ENCODE results near the gene MEGF6. TPM values are rescaled to one million over a fixed set of nuclear protein-coding genes. Genes with fewer than 3 reads are reported as not detected.

The MEGF6 gene
- total and polyA plus RNA-seq, 2 donors (not counting 3 experiments of a cell fraction or from before 2014, with no cell fraction given), result 22.5 to 63.7 TPM

DNA sequence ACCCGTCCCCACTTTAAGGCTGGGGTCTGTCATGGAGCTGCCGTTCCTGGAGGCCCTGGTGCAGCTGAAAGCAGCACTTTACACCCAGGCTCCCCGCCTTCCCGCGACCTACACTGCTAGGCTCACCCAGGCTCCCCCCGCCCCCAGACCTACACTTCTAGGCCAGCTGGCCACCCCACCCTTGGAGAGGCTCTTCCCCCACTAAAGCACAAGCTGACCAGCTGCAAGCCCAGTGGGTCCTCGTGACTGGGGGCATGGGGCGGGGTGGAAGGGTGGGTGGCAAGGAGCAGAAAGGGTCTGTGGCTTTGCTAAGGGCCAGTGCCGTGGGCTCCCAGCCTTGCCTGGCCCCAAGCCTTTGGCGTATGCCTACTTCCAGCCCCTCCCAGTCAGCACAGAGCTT, 166.6 kb downstream of the MEGF6 start:
- no peak for FAIRE-seq
- no peak for TF ChIP-seq FOS (IDR thresholded peaks at IDR 0.05; ENCODE audit: borderline replicate concordance, insufficient read depth, low read length)
- TF ChIP-seq MYC (IDR thresholded peaks at IDR 0.05; ENCODE audit: low read depth, low read length), result no peak
- TF ChIP-seq, protein P1, sequence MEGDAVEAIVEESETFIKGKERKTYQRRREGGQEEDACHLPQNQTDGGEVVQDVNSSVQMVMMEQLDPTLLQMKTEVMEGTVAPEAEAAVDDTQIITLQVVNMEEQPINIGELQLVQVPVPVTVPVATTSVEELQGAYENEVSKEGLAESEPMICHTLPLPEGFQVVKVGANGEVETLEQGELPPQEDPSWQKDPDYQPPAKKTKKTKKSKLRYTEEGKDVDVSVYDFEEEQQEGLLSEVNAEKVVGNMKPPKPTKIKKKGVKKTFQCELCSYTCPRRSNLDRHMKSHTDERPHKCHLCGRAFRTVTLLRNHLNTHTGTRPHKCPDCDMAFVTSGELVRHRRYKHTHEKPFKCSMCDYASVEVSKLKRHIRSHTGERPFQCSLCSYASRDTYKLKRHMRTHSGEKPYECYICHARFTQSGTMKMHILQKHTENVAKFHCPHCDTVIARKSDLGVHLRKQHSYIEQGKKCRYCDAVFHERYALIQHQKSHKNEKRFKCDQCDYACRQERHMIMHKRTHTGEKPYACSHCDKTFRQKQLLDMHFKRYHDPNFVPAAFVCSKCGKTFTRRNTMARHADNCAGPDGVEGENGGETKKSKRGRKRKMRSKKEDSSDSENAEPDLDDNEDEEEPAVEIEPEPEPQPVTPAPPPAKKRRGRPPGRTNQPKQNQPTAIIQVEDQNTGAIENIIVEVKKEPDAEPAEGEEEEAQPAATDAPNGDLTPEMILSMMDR (IDR thresholded peaks at IDR 0.05; ENCODE audit: extremely low read depth in 1 of 2, insufficient read depth in 1 of 2, low read depth in 1 of 2, low read length in 2 of 2), result no peak
- TF ChIP-seq POLR2A (IDR thresholded peaks at IDR 0.05; ENCODE audit: low read depth, low read length), result no peak
- TF ChIP-seq EZH2 (IDR thresholded peaks at IDR 0.05; ENCODE audit: borderline replicate concordance, low read depth, low read length, severe bottlenecking), result no peak
- TF ChIP-seq GATA2 (IDR thresholded peaks at IDR 0.05; ENCODE audit: insufficient read depth, insufficient read length, low read depth, low read length), result no peak
- TF ChIP-seq POLR2AphosphoS5 (IDR thresholded peaks at IDR 0.05; ENCODE audit: insufficient read depth, low read depth, low read length), result no peak
- TF ChIP-seq, protein P2, sequence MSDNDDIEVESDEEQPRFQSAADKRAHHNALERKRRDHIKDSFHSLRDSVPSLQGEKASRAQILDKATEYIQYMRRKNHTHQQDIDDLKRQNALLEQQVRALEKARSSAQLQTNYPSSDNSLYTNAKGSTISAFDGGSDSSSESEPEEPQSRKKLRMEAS (IDR thresholded peaks at IDR 0.05; ENCODE audit: insufficient read depth, insufficient read length), result no peak
- TF ChIP-seq JUN (IDR thresholded peaks at IDR 0.05; ENCODE audit: borderline replicate concordance, insufficient read depth, insufficient read length, low read depth), result no peak
- Histone ChIP-seq H4K20me1 (replicated peaks; ENCODE audit: control insufficient read depth, extremely low read depth, insufficient read depth, low read length) (no peaks in the 10 kb centered on the region), H2AFZ (ENCODE audit: low read depth, low read length) (no peak overlapping the region), H3K36me3 (ENCODE audit: control insufficient read depth in 2 of 2, extremely low read depth in 1 of 2, insufficient read depth in 2 of 2, low read length in 2 of 2) (no peaks in the 10 kb centered on the region), H3K4me2 (ENCODE audit: insufficient read depth, low read length) (no peak overlapping the region), H3K27me3 (ENCODE audit: control insufficient read depth in 2 of 2, insufficient read depth in 2 of 2, low read length in 2 of 2) (peaks cover 2% of the 10 kb centered on the region in 2 experiments), H3K79me2 (ENCODE audit: control insufficient read depth, insufficient read depth, low read length) (no peaks in the 10 kb centered on the region), H3K4me1 (ENCODE audit: control insufficient read depth, extremely low read depth, insufficient read depth, low read length) (no peaks in the 10 kb centered on the region), H3K9ac (replicated peaks; ENCODE audit: extremely low read depth, insufficient read depth, low read length) (no peak overlapping the region), H3K9me3 (replicated peaks; ENCODE audit: control insufficient read depth, insufficient read depth, low read length) (no peaks in the 10 kb centered on the region), H3K27ac (ENCODE audit: insufficient read depth, low read depth, low read length) (no peak overlapping the region), H3K4me3 (replicated peaks in 1 of 3; ENCODE audit: insufficient read depth in 1 of 3, low read depth in 1 of 3, low read length in 3 of 3) (no peak overlapping the region), H3K9me1 (replicated peaks; ENCODE audit: control insufficient read depth, extremely low read depth, insufficient read depth, low read length) (no peaks in the 10 kb centered on the region)
- no peak for DNase-seq (ENCODE audit: low read depth, low spot score)
- BruUV-seq (replicated peaks), result no TSS peak
- dilution Hi-C loops (cut with MboI; ENCODE audit: extremely low pct_ligation_motif_present, low sequenced_read_pairs) (no loop called here), intact Hi-C loops (cut with micrococcal nuclease) (no loop called here)
- ChIA-PET CTCF (interaction anchor here (1.7 kb wide), 1 partner anchor 8 kb away, joined by 8 read pairs; no protein-coding TSS in a partner anchor), POLR2A (no interaction called here)

All from endothelial cell of umbilical vein (primary cell).